Cardiac muscle cell (in vitro differentiated cells and primary cell): ENCODE data around the gene SPPL2B. TPM values are rescaled to one million over a fixed set of nuclear protein-coding genes. Genes with fewer than 3 reads are reported as not detected.

Experiments
- DNase-seq, 2 donors: peaks; one replicate each; pipeline versions ENCODE4 v3.0.0 to v3.0.0-alpha.2; 2010 to 2017; ENCODE audit warnings: low read depth in 1 of 2, low spot score in 1 of 2
- H3K27ac ChIP-seq: fragments of 200-600 bp; sonication (generic); 2 replicates; pipeline ENCODE4 v1.5.1; 2016
- H3K27me3 ChIP-seq: fragments of 200-600 bp; sonication (generic); 2 replicates; pipeline ENCODE4 v1.6.0; 2016; ENCODE audit warnings: control low read depth
- H3K36me3 ChIP-seq: fragments of 200-600 bp; sonication (generic); 2 replicates; pipeline ENCODE4 v1.5.1; 2016; ENCODE audit warnings: control low read depth
- H3K4me1 ChIP-seq: fragments of 200-600 bp; sonication (generic); 2 replicates; pipeline ENCODE4 v1.8.1; 2017; ENCODE audit warnings: low read depth, mild to moderate bottlenecking, mixed run types
- H3K4me3 ChIP-seq: fragments of 200-600 bp; sonication (generic); 2 replicates; pipeline ENCODE4 v1.5.1; 2016; ENCODE audit warnings: mild to moderate bottlenecking
- H3K9me3 ChIP-seq: fragments of 200-600 bp; sonication (generic); 2 replicates; pipeline ENCODE4 v1.5.1; 2017; ENCODE audit warnings: low read depth, mild to moderate bottlenecking, control low read depth
- CTCF ChIP-seq: IDR thresholded peaks from 2 replicates; pipeline ENCODE4 v1.5.1; 2012; ENCODE audit warnings: low read depth, mild to moderate bottlenecking, low read length
- polyA plus RNA-seq: library from polyadenylated mRNA; unstranded; fragments of >200 nt; fragmentation: Nextera tagmentation; extraction: Ambion mirVana; gene quantifications from 2 replicates; pipeline ENCODE4 v1.2.1, GENCODE V29; 2016
- total RNA-seq: library from RNA; depleted of rRNA; stranded (reverse); fragments of >200 nt; gene quantifications from 2 replicates; pipeline ENCODE4 v1.2.3, GENCODE V29; 2016

SPPL2B gene
- total and polyA plus RNA-seq, 2 experiments from 2014 or later: 90.9 to 132 TPM

GRCh38 chr19:2335848-2336247 lies 7.4 kb downstream of the SPPL2B start:
- H3K4me3 ChIP-seq: no peak overlapping the region
- H3K4me1 ChIP-seq: no peaks in the 10 kb centered on the region
- peaks cover 3% of the 10 kb centered on the region for H3K36me3 ChIP-seq
- DNase-seq: no peak
- H3K9me3 ChIP-seq: no peaks in the 10 kb centered on the region
- no peaks in the 10 kb centered on the region for H3K27me3 ChIP-seq
- TF ChIP-seq CTCF: no peak
- H3K27ac ChIP-seq: no peak overlapping the region

GRCh38 chr19:2336528-2337328 lies 8.2 kb downstream of the SPPL2B start:
- DNase-seq: no peak
- peak overlapping the region; percentile 66 for H3K27ac ChIP-seq
- no peaks in the 10 kb centered on the region for H3K27me3 ChIP-seq

GRCh38 chr19:2337329-2337707 lies 8.8 kb downstream of the SPPL2B start:
- Histone ChIP-seq H3K4me3 (no peak overlapping the region), H3K4me1 (no peaks in the 10 kb centered on the region), H3K27ac (peak overlapping the region; percentile 66), H3K27me3 (no peaks in the 10 kb centered on the region), H3K9me3 (no peaks in the 10 kb centered on the region), H3K36me3 (peaks cover 9% of the 10 kb centered on the region)
- DNase-seq: peak; percentile 45 to 66
- peak; percentile 22 for TF ChIP-seq CTCF

More at GRCh38 chr19:2336528-2337328, 8.2 kb downstream of the SPPL2B start:
- no peaks in the 10 kb centered on the region for H3K9me3 ChIP-seq
- H3K4me1 ChIP-seq: no peaks in the 10 kb centered on the region
- no peak for TF ChIP-seq CTCF
- H3K36me3 ChIP-seq: peaks cover 6% of the 10 kb centered on the region
- no peak overlapping the region for H3K4me3 ChIP-seq

- Histone ChIP-seq H3K9me3 (no peaks in the 10 kb centered on the region), H3K27ac (no peak overlapping the region), H3K4me3 (no peak overlapping the region), H3K27me3 (no peaks in the 10 kb centered on the region), H3K4me1 (no peaks in the 10 kb centered on the region), H3K36me3 (peaks cover 11% of the 10 kb centered on the region)
- TF ChIP-seq CTCF: no peak
- no peak for DNase-seq
Measured at GRCh38 chr19:2338055-2338615, 9.7 kb downstream of the SPPL2B start.

- Histone ChIP-seq H3K27ac (no peak overlapping the region), H3K4me1 (no peaks in the 10 kb centered on the region), H3K36me3 (peaks cover 11% of the 10 kb centered on the region), H3K4me3 (no peak overlapping the region), H3K9me3 (no peaks in the 10 kb centered on the region), H3K27me3 (no peaks in the 10 kb centered on the region)
- DNase-seq: no peak
- no peak for TF ChIP-seq CTCF
Measured at GRCh38 chr19:2338751-2339643, 10.5 kb downstream of the SPPL2B start.
